CD8-positive, alpha-beta T cell (primary cell): Measurements from ENCODE around the gene ARFGEF2. TPM values are rescaled to one million over a fixed set of nuclear protein-coding genes. Genes with fewer than 3 reads are reported as not detected.

Experiments used
- total RNA-seq, 46 experiments: library from RNA in 2 of 46; stranded (reverse) in 2 of 46; gene quantifications; one replicate each; pipeline ENCODE4 v1.2.3 and lab custom pipeline; 2021 to 2026

Gene ARFGEF2
- total RNA-seq, 2 experiments from 2014 or later = 25.7 to 26.7 TPM

Other genes starting within 250 kb of the ARFGEF2 start
- gene PREX1, start 93.7 kb upstream of the ARFGEF2 start, total RNA-seq = 100 to 1,000 TPM; 111 to 117 TPM
- gene CSE1L, start 124.6 kb downstream of the ARFGEF2 start, total RNA-seq = 10 to 100 TPM; 31.8 to 33.4 TPM